Gastrocnemius medialis (tissue), 4 donors: Measurements from ENCODE around the gene VAC14. TPM values are rescaled to one million over a fixed set of nuclear protein-coding genes. Genes with fewer than 3 reads are reported as not detected.

Experiments used
- ATAC-seq, 2 donors: fragments of 150-250 bp; one replicate each; pipeline ENCODE4 v1.9.1; 2016
- DNase-seq, 2 donors: peaks; one replicate each; pipeline ENCODE4 v3.0.0-alpha.2; 2019
- H3K27ac ChIP-seq, 4 donors: fragments of 200-600 bp; sonication (generic); 1 replicate in 1 of 4; 2 replicates in 3 of 4; pipeline ENCODE4 v1.5.1; 2016 to 2018; ENCODE audit warnings: mild to moderate bottlenecking in 2 of 4, moderate library complexity in 1 of 4
- H3K27me3 ChIP-seq, 3 donors: fragments of 200-600 bp; sonication (generic) in 2 of 3; 1 replicate in 1 of 3; 2 replicates in 2 of 3; pipeline versions ENCODE4 v1.5.1 to v1.6.0; 2016 to 2019; ENCODE audit warnings: mild to moderate bottlenecking in 1 of 3, moderate library complexity in 1 of 3
- H3K36me3 ChIP-seq, 2 donors: fragments of 200-600 bp; sonication (generic) in 1 of 2; one replicate each; pipeline ENCODE4 v1.5.1; 2017 to 2018
- H3K4me1 ChIP-seq, 2 donors: fragments of 200-600 bp; sonication (generic) in 1 of 2; one replicate each; pipeline ENCODE4 v1.5.1; 2016 to 2017; ENCODE audit warnings: mild to moderate bottlenecking in 2 of 2
- H3K4me3 ChIP-seq, 4 donors: fragments of 200-600 bp; sonication (generic) in 3 of 4; 1 replicate in 1 of 4; 2 replicates in 3 of 4; pipeline ENCODE4 v1.5.1; 2016 to 2019; ENCODE audit warnings: mild to moderate bottlenecking in 2 of 4
- H3K9me3 ChIP-seq, 3 donors: fragments of 200-600 bp; sonication (generic) in 2 of 3; 1 replicate in 1 of 3; 2 replicates in 2 of 3; pipeline ENCODE4 v1.5.1; 2016 to 2019
- POLR2A ChIP-seq, 2 donors: fragments of 450-650 bp; IDR thresholded peaks; one replicate each; pipeline ENCODE4 v1.6.1; 2017; ENCODE audit warnings: antibody characterized with exemption in 2 of 2, mild to moderate bottlenecking in 2 of 2, moderate library complexity in 2 of 2
- in situ Hi-C, 4 donors: fragments of 200-750 bp; cut with MboI; loops; one replicate each; pipeline versions ENCODE4 v1.15.0 to v1.8.0; 2017; ENCODE audit warnings: low sequenced_read_pairs in 4 of 4
- intact Hi-C: fragments of 100-400 bp; cut with DNase I; formaldehyde crosslinking; loops from one replicate; pipeline ENCODE4 v1.15.1; 2023; ENCODE audit warnings: low total_unique reads
- total RNA-seq, 4 donors: library from RNA; depleted of rRNA; stranded (reverse); fragments of >200 nt; gene quantifications; one replicate each; pipeline versions ENCODE4 v1.1.0 to v1.2.3, GENCODE V29; 2016
- TF ChIP-seq, protein P1 (sequence below), 5 experiments: fragments of 450-650 bp in 3 of 5; fragments of 200-600 bp in 2 of 5; sonication (generic) in 2 of 5; IDR thresholded peaks in 4 of 5; conservative IDR thresholded peaks in 1 of 5; 1 replicate in 4 of 5; 2 replicates in 1 of 5; pipeline ENCODE4 v1.5.1; 2016 to 2019; ENCODE audit warnings: antibody characterized with exemption in 5 of 5, mild to moderate bottlenecking in 3 of 5, moderate library complexity in 3 of 5

Gene VAC14
- total RNA-seq, 4 donors from 2014 or later: 19.8 to 30.9 (median 27.0) TPM

DNA sequence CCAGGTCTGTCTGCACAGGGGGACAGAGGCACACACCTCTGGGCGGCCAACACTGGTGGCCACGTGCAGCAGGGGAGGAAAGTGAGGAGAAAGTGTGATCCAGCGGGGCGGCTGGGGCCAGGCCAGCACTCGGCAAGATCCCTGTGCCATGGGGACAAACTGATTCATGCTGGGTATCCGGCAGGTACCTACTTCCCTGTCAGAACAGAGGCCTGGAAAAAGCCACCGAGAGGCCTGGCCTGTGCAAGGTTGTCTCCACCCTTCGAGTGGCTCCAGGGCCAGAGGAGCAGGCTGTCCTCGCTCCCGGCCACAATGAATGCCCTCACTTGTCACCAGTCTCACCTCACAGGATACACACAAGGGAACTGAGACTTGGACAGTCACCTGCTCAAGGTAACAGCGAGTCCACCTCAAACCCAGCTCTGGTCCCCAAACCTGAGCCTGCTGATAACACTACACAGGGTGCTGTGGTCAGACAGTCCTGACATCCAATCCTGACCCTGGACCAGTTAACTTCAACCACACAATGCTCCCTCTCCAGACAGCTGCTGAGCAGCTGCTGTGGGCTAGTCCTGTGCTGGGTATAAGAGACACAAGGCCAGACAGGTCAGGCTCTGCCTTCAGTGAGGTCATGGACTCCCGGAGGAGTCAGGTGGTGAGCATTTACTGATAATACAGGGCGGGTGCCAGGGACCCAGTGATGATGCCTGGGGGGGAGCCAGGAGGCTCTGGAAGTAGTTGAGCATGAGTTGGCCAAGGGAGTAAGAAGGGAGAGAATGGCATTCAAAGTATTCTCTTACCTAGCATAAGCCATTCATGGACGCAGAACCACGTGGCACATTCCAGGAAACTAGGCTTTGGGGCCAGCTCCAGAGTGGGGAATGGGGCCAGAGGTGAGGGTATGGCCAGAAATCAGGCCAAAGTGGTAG is 53.0 kb downstream of the VAC14 start:
- in situ Hi-C loops (no loop called here), intact Hi-C loops (loop anchor here (2.0 kb wide), 1 partner anchor 51 kb away; no protein-coding TSS in a partner anchor)
- no peak for ATAC-seq
- peaks cover 74 to 83% of the 10 kb centered on the region in 2 donors for H3K4me1 ChIP-seq
- no peaks in the 10 kb centered on the region for H3K9me3 ChIP-seq
- TF ChIP-seq, protein P1, sequence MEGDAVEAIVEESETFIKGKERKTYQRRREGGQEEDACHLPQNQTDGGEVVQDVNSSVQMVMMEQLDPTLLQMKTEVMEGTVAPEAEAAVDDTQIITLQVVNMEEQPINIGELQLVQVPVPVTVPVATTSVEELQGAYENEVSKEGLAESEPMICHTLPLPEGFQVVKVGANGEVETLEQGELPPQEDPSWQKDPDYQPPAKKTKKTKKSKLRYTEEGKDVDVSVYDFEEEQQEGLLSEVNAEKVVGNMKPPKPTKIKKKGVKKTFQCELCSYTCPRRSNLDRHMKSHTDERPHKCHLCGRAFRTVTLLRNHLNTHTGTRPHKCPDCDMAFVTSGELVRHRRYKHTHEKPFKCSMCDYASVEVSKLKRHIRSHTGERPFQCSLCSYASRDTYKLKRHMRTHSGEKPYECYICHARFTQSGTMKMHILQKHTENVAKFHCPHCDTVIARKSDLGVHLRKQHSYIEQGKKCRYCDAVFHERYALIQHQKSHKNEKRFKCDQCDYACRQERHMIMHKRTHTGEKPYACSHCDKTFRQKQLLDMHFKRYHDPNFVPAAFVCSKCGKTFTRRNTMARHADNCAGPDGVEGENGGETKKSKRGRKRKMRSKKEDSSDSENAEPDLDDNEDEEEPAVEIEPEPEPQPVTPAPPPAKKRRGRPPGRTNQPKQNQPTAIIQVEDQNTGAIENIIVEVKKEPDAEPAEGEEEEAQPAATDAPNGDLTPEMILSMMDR (IDR thresholded peaks at IDR 0.05 in 4 of 5, conservative IDR thresholded peaks at IDR 0.05 in 1 of 5): no peak
- TF ChIP-seq POLR2A (IDR thresholded peaks at IDR 0.05): no peak
- H3K4me3 ChIP-seq: no peak overlapping the region
- peak overlapping the region; percentile 21 to 88 (median 48) for H3K27ac ChIP-seq
- no peaks in the 10 kb centered on the region for H3K27me3 ChIP-seq
- no peak for DNase-seq
- no peaks in the 10 kb centered on the region for H3K36me3 ChIP-seq

- in situ Hi-C loops (no loop called here), intact Hi-C loops (no loop called here)
- Histone ChIP-seq H3K27me3 (no peaks in the 10 kb centered on the region), H3K4me1 (peaks cover 63 to 72% of the 10 kb centered on the region in 2 donors), H3K4me3 (no peak overlapping the region), H3K36me3 (no peaks in the 10 kb centered on the region), H3K27ac (peak overlapping the region; percentile 67 to 88 (median 73)), H3K9me3 (no peaks in the 10 kb centered on the region)
- TF ChIP-seq, protein P1 (IDR thresholded peaks at IDR 0.05 in 4 of 5, conservative IDR thresholded peaks at IDR 0.05 in 1 of 5): no peak
- TF ChIP-seq POLR2A (IDR thresholded peaks at IDR 0.05): peak; percentile 3 to 7
- DNase-seq (peak; percentile 74 to 87), ATAC-seq (peak; percentile 56 to 58)
Measured at GRCh38 chr16:70746708-70747424, 54.1 kb downstream of the VAC14 start.

DNA sequence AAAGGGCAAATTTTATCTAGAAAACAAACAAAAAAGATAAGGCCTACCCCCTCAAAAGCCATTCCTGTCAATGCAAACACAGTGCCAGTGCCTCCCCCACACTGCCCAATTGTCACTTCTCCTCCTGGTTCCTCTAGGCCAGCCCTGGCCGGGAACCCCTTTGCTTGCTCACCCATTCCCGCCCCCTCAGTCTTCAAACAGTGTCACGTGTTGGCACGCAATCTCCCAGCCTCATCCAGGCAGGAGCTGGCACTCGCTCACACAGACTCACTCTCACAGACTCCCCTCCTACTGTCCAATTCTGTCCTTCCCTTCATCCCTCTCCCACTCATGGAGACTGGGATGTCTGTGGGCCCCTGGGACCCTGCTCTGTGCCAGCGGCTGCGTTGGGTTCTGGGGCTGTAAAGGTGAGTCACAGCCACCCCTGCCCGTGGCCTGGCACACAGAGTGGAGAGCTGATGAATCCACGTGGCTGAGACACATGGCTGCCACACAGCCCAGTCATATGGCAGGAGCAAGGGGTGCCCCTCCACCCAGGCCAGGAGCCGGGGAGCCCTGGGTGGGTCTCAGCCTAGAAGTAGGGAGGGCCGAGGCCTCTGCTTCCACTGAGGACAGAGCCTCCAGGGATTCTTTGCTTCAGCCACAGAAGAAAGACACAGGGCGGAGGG is 54.8 kb downstream of the VAC14 start:
- H3K36me3 ChIP-seq: no peaks in the 10 kb centered on the region
- no peak overlapping the region for H3K4me3 ChIP-seq
- no peaks in the 10 kb centered on the region for H3K27me3 ChIP-seq
- TF ChIP-seq POLR2A (IDR thresholded peaks at IDR 0.05): no peak
- peak in 1 of 2 donors; percentile 65 for DNase-seq
- peak overlapping the region; percentile 67 to 88 (median 73) for H3K27ac ChIP-seq
- intact Hi-C loops: no loop called here
- no peaks in the 10 kb centered on the region for H3K9me3 ChIP-seq
- in situ Hi-C loops: no loop called here
- H3K4me1 ChIP-seq: peaks cover 57 to 65% of the 10 kb centered on the region in 2 donors
- peak; percentile 4 to 5 for ATAC-seq

DNA sequence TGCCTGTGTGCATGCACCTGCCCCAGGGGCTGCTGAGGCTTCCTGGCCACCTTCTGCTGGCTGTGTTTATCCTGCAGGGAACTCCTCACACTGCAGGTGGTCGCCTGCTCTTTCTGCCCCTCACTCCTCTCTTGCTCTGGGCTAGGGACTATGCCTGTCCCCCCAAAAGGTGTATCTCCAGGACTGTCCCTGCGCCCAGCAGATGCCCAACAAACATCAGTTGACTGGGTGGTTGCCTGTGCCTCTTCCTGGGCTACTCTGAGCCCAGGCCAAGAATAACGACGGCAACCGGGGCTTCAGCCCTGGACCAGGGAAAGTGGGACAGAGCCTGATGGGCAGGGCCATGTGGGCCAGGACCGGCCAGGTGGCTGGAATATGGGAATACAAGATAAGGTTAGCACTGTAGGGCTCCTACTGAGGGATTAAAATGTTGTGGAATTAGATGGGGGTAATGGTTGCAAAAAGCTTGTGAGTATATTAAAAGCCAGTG is 55.4 kb downstream of the VAC14 start:
- H3K4me3 ChIP-seq: no peak overlapping the region
- H3K27ac ChIP-seq: peak overlapping the region in 1 of 4 donors; percentile 88
- H3K4me1 ChIP-seq: peaks cover 53 to 59% of the 10 kb centered on the region in 2 donors
- H3K27me3 ChIP-seq: no peaks in the 10 kb centered on the region
- no peak for DNase-seq
- H3K9me3 ChIP-seq: no peaks in the 10 kb centered on the region
- in situ Hi-C loops (no loop called here), intact Hi-C loops (no loop called here)
- no peak for ATAC-seq
- TF ChIP-seq POLR2A (IDR thresholded peaks at IDR 0.05): no peak
- TF ChIP-seq, protein P1 (IDR thresholded peaks at IDR 0.05 in 4 of 5, conservative IDR thresholded peaks at IDR 0.05 in 1 of 5): no peak
- no peaks in the 10 kb centered on the region for H3K36me3 ChIP-seq
